GM19193 (cell line): ENCODE results near the gene DENND4C.

Experiments
- POLR2A ChIP-seq: IDR thresholded peaks from 4 replicates; pipeline ENCODE4 v1.6.1; 2011; ENCODE audit not compliant: insufficient read depth, insufficient read length; ENCODE audit errors: extremely low read depth

DENND4C gene

GRCh38 chr9:19410594-19410993 is 180.1 kb downstream of the DENND4C start:
- TF ChIP-seq POLR2A, result no peak

DNA sequence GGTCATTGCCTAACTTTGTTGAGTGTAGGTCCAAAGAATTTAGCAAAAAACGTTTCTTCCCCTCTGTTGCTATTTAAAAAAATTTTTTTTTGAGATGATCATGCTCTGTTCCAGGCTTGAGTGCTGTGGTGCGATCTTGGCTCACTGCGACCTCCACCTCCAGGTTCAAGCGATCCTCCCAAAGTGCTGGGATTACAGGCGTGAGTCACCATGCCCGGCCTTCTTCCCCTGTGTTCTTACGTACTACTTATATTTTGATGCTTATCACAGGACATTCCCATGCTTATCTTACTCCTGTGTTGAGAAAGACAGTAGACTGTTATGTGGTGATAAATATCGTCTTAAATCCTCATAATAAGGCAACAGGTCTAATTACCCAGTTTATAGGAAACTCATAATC is 180.8 kb downstream of the DENND4C start:
- TF ChIP-seq POLR2A, result no peak

DNA sequence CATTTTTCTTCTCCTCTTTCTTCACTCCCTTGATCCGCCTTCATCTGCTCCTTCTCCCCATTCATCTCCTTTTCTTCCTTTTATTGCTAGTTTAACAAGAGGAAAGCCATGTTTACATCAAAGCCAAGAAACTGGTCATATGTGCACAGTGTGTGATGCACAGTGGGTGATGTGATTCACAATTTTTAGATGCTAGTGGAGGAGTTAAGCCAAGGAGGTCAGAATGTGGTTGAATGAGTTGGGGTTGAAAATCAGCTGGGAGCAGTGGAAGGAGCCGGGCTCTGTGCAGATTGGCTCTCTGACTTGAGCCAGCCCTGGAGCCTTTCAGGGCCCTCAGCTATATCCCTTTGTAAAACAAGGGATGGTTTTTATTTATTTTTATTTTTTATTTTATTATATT is 185.7 kb downstream of the DENND4C start:
- no peak for TF ChIP-seq POLR2A

DNA sequence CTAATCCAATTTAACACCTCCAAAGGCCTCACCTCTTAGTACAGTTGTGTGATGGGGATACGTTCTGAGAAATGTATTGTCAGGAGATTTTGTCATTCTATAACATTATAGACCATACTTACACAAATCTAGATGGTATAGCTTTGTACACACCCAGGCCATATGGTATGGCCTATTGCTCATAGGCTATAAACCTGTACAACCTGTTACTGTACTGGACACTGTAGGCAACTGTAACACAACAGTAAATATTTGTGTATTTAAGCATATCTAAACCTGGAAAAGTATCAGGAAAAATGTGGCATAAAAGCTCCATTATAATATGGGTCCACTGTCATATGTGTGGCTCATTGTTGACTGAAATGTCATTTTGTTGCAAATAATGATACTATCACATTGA is 190.4 kb downstream of the DENND4C start:
- no peak for TF ChIP-seq POLR2A
